GM19023 (cell line): ENCODE data around the gene LCN2.
"Not testable (repeated sequence)": the region's sequence is repeated elsewhere in the genome, so short reads cannot be mapped to it uniquely, and the experiment has no call there.

Experiments
- ATAC-seq: cut with Tn5 transposase; IDR thresholded peaks from one replicate; pipeline ENCODE4 v1.9.1; 2021; ENCODE audit warnings: mild to moderate bottlenecking, moderate library complexity; ENCODE audit not compliant: unreplicated experiment

The LCN2 gene

GRCh38 chr9:128127568-128127989 lies 21.7 kb upstream of the LCN2 start, which contains the start of gene PTGES2:
Gene PTGES2, minus strand, starts transcription at chr9:128127729. Its CDS starts 12 bp downstream, at chr9:128127717.
- ATAC-seq, result peak; percentile 62

GRCh38 chr9:128127990-128128835 lies 21.0 kb upstream of the LCN2 start:
- ATAC-seq, result peak; percentile 60

GRCh38 chr9:128128836-128129590 lies 20.2 kb upstream of the LCN2 start:
- ATAC-seq, result no peak

GRCh38 chr9:128129976-128130590 lies 19.2 kb upstream of the LCN2 start:
- not testable (repeated sequence) for ATAC-seq

GRCh38 chr9:128130651-128131050 lies 18.6 kb upstream of the LCN2 start:
- not testable (repeated sequence) for ATAC-seq

- not testable (repeated sequence) for ATAC-seq
These were observed 17.9 kb upstream of the LCN2 start for GRCh38 chr9:128131346-128131745.

GRCh38 chr9:128132139-128132538 lies 17.1 kb upstream of the LCN2 start:
- ATAC-seq, result not testable (repeated sequence)

GRCh38 chr9:128135561-128135960 lies 13.7 kb upstream of the LCN2 start:
- not testable (repeated sequence) for ATAC-seq

- no peak for ATAC-seq
These were observed 12.1 kb upstream of the LCN2 start for GRCh38 chr9:128136816-128137793.

- no peak for ATAC-seq
These were observed 11.3 kb upstream of the LCN2 start for GRCh38 chr9:128138001-128138400.

- ATAC-seq, result no peak
These were observed 9.6 kb upstream of the LCN2 start for GRCh38 chr9:128139621-128140020.

GRCh38 chr9:128141604-128142003 lies 7.6 kb upstream of the LCN2 start:
- no peak for ATAC-seq

GRCh38 chr9:128142061-128142460 lies 7.2 kb upstream of the LCN2 start:
- no peak for ATAC-seq

- ATAC-seq, result no peak
These were observed 6.7 kb upstream of the LCN2 start for GRCh38 chr9:128142596-128142995.

GRCh38 chr9:128143525-128144238 lies 5.6 kb upstream of the LCN2 start:
- no peak for ATAC-seq

GRCh38 chr9:128144239-128145181 lies 4.7 kb upstream of the LCN2 start:
- no peak for ATAC-seq

- ATAC-seq, result no peak
These were observed 3.7 kb upstream of the LCN2 start for GRCh38 chr9:128145536-128145935.

GRCh38 chr9:128145951-128146351 lies 3.3 kb upstream of the LCN2 start:
- no peak for ATAC-seq
